K562 (cell line): Measurements from ENCODE around the gene SYNPO2. TPM values are rescaled to one million over a fixed set of nuclear protein-coding genes. Genes with fewer than 3 reads are reported as not detected.

ENCODE experiments used
- ATAC-seq: fragments of 200-7000 bp; cut with Tn5 transposase; 3 replicates; pipeline ENCODE4 v1.9.1; 2020; ENCODE audit warnings: moderate library complexity
- BruUV-seq: library from RNA; stranded (reverse); fragments of 400-500 nt; replicated peaks from 2 replicates; lab custom pipeline; 2021; lab: Mats Ljungman, UMichigan
- CTCF ChIA-PET: fragments of 300-600 bp; formaldehyde crosslinking; extraction: SDS; loops from one replicate; lab custom pipeline; 2021; ENCODE audit warnings: low intra/inter-chr PET ratio; lab: Yijun Ruan, JAX
- POLR2A ChIA-PET: fragments of 300-600, 350-650 bp; sonication (Branson Sonifier 250); formaldehyde crosslinking; extraction: SDS; loops from one replicate; lab custom pipeline; 2021; ENCODE audit warnings: antibody characterized with exemption, inconsistent platforms; lab: Yijun Ruan, JAX
- DNase-seq, 4 experiments: peaks; one replicate each; pipeline versions ENCODE4 v3.0.0 to v3.0.0-alpha.2; 2011 to 2018; ENCODE audit warnings: low spot score in 3 of 4, mixed read lengths in 3 of 4; ENCODE audit errors: extremely low read depth in 1 of 4
- FAIRE-seq: peaks from 2 replicates; lab custom pipeline; 2011; peaks lifted over from hg19 to GRCh38; lab: Jason Lieb, UNC
- H2AFZ ChIP-seq: 2 replicates; pipeline ENCODE4 v1.6.0; 2011; ENCODE audit warnings: low read depth, low read length, control low read depth, inconsistent platforms
- H3K27ac ChIP-seq: fragments of 200-600 bp; 3 replicates; pipeline ENCODE4 v1.8.0; 2011; ENCODE audit warnings: low read depth, mild to moderate bottlenecking, control low read depth, inconsistent platforms, low read length, moderate library complexity, mixed read lengths; ENCODE audit errors: extremely low read depth
- H3K27me3 ChIP-seq, 2 experiments: fragments of 300-600 bp in 1 of 2; 2 replicates in 1 of 2; 3 replicates in 1 of 2; pipeline versions ENCODE4 v1.6.0 to v1.8.0; 2011; ENCODE audit warnings: inconsistent platforms in 2 of 2, low read length in 2 of 2, mild to moderate bottlenecking in 1 of 2, mixed read lengths in 1 of 2, moderate library complexity in 1 of 2; ENCODE audit not compliant: control insufficient read depth in 2 of 2, insufficient read depth in 2 of 2
- H3K36me3 ChIP-seq: fragments of 300-600 bp; 3 replicates; pipeline ENCODE4 v1.8.0; 2011; ENCODE audit warnings: mild to moderate bottlenecking, low read length, inconsistent platforms; ENCODE audit not compliant: control insufficient read depth, insufficient read depth
- H3K4me1 ChIP-seq, 2 experiments: fragments of 200-600 bp in 1 of 2; replicated peaks in 1 of 2; 2 replicates in 1 of 2; 3 replicates in 1 of 2; pipeline versions ENCODE4 v1.5.1 to v1.8.0; 2011; ENCODE audit warnings: inconsistent platforms in 2 of 2, low read length in 2 of 2, mild to moderate bottlenecking in 1 of 2, mixed read lengths in 1 of 2, moderate library complexity in 1 of 2; ENCODE audit not compliant: control insufficient read depth in 2 of 2, insufficient read depth in 2 of 2
- H3K4me2 ChIP-seq: 2 replicates; pipeline ENCODE4 v1.6.1; 2011; ENCODE audit warnings: low read length, control low read depth, inconsistent platforms, mixed read lengths; ENCODE audit not compliant: insufficient read depth
- H3K4me3 ChIP-seq: fragments of 200-600 bp; sonication (generic), shearing (Covaris generic); 2 replicates; pipeline ENCODE4 v1.5.1; 2016; ENCODE audit warnings: control low read depth, inconsistent platforms
- H3K79me2 ChIP-seq: fragments of 200-600 bp; 3 replicates; pipeline ENCODE4 v1.8.0; 2011; ENCODE audit warnings: low read length, inconsistent platforms; ENCODE audit not compliant: control insufficient read depth, insufficient read depth
- H3K9ac ChIP-seq, 2 experiments: 2 replicates each; pipeline versions ENCODE4 v1.6.0 to v1.6.1; 2011; ENCODE audit warnings: low read depth in 2 of 2, low read length in 2 of 2, control low read depth in 1 of 2, inconsistent platforms in 1 of 2, mild to moderate bottlenecking in 1 of 2, mixed read lengths in 1 of 2; ENCODE audit not compliant: insufficient read depth in 1 of 2
- H3K9me1 ChIP-seq: one replicate; pipeline ENCODE4 v1.6.0; 2011; ENCODE audit warnings: inconsistent platforms, mild to moderate bottlenecking, low read length, moderate library complexity; ENCODE audit not compliant: control insufficient read depth, insufficient read depth
- H3K9me3 ChIP-seq: replicated peaks from 2 replicates; pipeline ENCODE4 v1.5.1; 2011; ENCODE audit warnings: low read depth, low read length, inconsistent platforms; ENCODE audit not compliant: control insufficient read depth, insufficient read depth
- H4K20me1 ChIP-seq: replicated peaks from 2 replicates; pipeline ENCODE4 v1.6.1; 2011; ENCODE audit warnings: low read length, inconsistent platforms, mixed read lengths; ENCODE audit not compliant: control insufficient read depth, insufficient read depth
- ELF4 ChIP-seq: fragments of 450-650 bp; formaldehyde crosslinking; IDR thresholded peaks from 2 replicates; pipeline ENCODE4 v1.4.0; 2022; ENCODE audit warnings: missing genetic modification characterization
- EZH2 ChIP-seq: IDR thresholded peaks from 2 replicates; pipeline ENCODE4 v1.6.1; 2012; ENCODE audit warnings: low read depth, mild to moderate bottlenecking, inconsistent platforms, low read length, borderline replicate concordance
- FOXM1 ChIP-seq, 2 experiments: fragments of 450-650 bp in 1 of 2; sonication (generic) in 1 of 2; formaldehyde crosslinking in 1 of 2; IDR thresholded peaks; 2 replicates each; pipeline versions ENCODE4 v1.6.1 to v1.9.0; 2017 to 2022; ENCODE audit warnings: low read depth in 2 of 2, mild to moderate bottlenecking in 2 of 2, missing genetic modification reagents in 1 of 2, moderate library complexity in 1 of 2
- HDAC8 ChIP-seq: fragments of 450-650 bp; IDR thresholded peaks from 2 replicates; pipeline ENCODE4 v1.6.1; 2016; ENCODE audit warnings: mild to moderate bottlenecking, missing genetic modification characterization, moderate library complexity, missing compliant biosample characterization
- HMGN3 ChIP-seq: IDR thresholded peaks from 2 replicates; pipeline ENCODE4 v1.6.1; 2011; ENCODE audit warnings: borderline replicate concordance, low read depth, mild to moderate bottlenecking, mixed read lengths, low read length; ENCODE audit not compliant: insufficient read length; ENCODE audit errors: extremely low read depth
- SETDB1 ChIP-seq: IDR thresholded peaks from one replicate; pipeline ENCODE4 v1.6.1; 2012; ENCODE audit warnings: low read length, control low read depth, inconsistent platforms
- SMAD2 ChIP-seq: fragments of 150-350 bp; IDR thresholded peaks from 2 replicates; pipeline ENCODE4 v1.6.1; 2014; ENCODE audit warnings: low read depth, mild to moderate bottlenecking, low read length
- TCF7 ChIP-seq: sonication (generic); IDR thresholded peaks from 2 replicates; pipeline ENCODE4 v1.6.1; 2016; ENCODE audit warnings: antibody characterized with exemption, borderline replicate concordance
- WGBS: fragments of 100-300 bp; shearing (Covaris generic); methylation state at CpG from one replicate; pipeline ENCODE4 v1.1.6; 2016; ENCODE audit warnings: low coverage, mixed read lengths; ENCODE audit not compliant: insufficient coverage; ENCODE audit errors: missing lambda C conversion rate; 5-methylcytosine and 5-hydroxymethylcytosine counted together
- in situ Hi-C: fragments of 300-500 bp; cut with MboI; formaldehyde crosslinking; loops from 4 replicates; pipeline ENCODE4 v1.15.0; 2018; ENCODE audit warnings: inconsistent platforms, mixed read lengths
- intact Hi-C: fragments of 100-400 bp; cut with micrococcal nuclease; formaldehyde crosslinking; loops from 2 replicates; pipeline ENCODE4 v1.14.2; 2022
- polyA plus RNA-seq, 8 experiments: library from polyadenylated mRNA; depleted of rRNA in 4 of 8; stranded (reverse) in 5 of 8; unstranded in 3 of 8; fragments of >200 nt; fragmentation: Nextera tagmentation in 2 of 8; fragmentation: Illumina TruSeq in 1 of 8; extraction: Ambion mirVana in 2 of 8; extraction: Trizol in 1 of 8; gene quantifications; 2 replicates each; pipeline versions ENCODE4 v1.2.1 to v1.2.3, GENCODE V29; 2011 to 2014; ENCODE audit warnings: inconsistent platforms in 1 of 8, missing spikeins in 1 of 8
- total RNA-seq, 7 experiments: library from RNA; depleted of rRNA in 6 of 7; stranded (reverse); fragments of >200 nt in 6 of 7; fragmentation: Illumina TruSeq in 2 of 7; extraction: Trizol in 2 of 7; gene quantifications; 2 replicates each; pipeline versions ENCODE4 v1.2.1 to v1.2.3, GENCODE V29; 2011 to 2021; ENCODE audit warnings: low replicate concordance in 1 of 7
- TF ChIP-seq, protein P1 (sequence below), 2 experiments: fragments of 450-650 bp in 1 of 2; sonication (generic) in 1 of 2; formaldehyde crosslinking; conservative IDR thresholded peaks; 2 replicates each; pipeline versions ENCODE4 v1.4.0 to v1.8.1; 2020 to 2022; ENCODE audit warnings: mild to moderate bottlenecking in 1 of 2, missing genetic modification reagents in 1 of 2
- TF ChIP-seq, protein P2 (sequence below): fragments of 250-450 bp; sonication (Bioruptor Pico); IDR thresholded peaks from 2 replicates; pipeline ENCODE4 v1.8.0; 2021; ENCODE audit warnings: mild to moderate bottlenecking, moderate library complexity
- TF ChIP-seq, protein P3 (sequence below): fragments of 250-450 bp; sonication (Bioruptor Pico); IDR thresholded peaks from 2 replicates; pipeline ENCODE4 v1.4.0; 2020

The SYNPO2 gene
- total and polyA plus RNA-seq, 9 of the 15 experiments (the other 6 are each of a cell fraction or from before 2014, with no cell fraction given) = 0.03 to 0.18 TPM; not detected in 7

DNA sequence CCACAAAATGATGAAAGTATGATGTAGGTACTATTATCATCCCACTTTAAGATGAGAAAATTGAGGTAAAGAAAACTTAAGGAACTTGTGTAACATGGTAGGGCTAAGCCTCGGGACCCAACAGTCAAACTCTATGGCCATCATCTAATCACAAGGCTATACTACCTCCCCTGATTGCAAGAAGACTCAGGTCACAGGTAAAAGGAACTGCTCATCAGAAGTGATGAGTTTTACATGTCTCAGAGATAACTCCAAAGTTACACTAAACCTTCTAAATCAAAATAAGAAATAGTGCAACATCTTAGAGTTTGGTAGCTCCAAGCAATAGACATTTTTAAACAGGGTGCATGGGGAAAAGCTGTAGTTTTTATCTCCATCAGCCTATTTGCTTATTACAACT lies 150.5 kb downstream of the SYNPO2 start:
- ATAC-seq (no peak), FAIRE-seq (no peak), DNase-seq (no peak)
- no peak overlapping the region for H3K27ac ChIP-seq
- ChIA-PET POLR2A (no interaction called here), CTCF (no interaction called here)
- 0% methylated on average over 1 of the region's 1 CpG for WGBS
- in situ Hi-C loops (no loop called here), intact Hi-C loops (no loop called here)
- peaks cover 2 to 5% of the 10 kb centered on the region in 2 experiments; a peak in 2 of 5 replicates for H3K27me3 ChIP-seq
- H3K4me2 ChIP-seq = no peak overlapping the region
- no peaks in the 10 kb centered on the region for H3K9me1 ChIP-seq
- no TSS peak for BruUV-seq
- H3K4me1 ChIP-seq = no peaks in the 10 kb centered on the region
- H3K9ac ChIP-seq = no peak overlapping the region
- no peaks in the 10 kb centered on the region for H4K20me1 ChIP-seq
- TF ChIP-seq, protein P1, sequence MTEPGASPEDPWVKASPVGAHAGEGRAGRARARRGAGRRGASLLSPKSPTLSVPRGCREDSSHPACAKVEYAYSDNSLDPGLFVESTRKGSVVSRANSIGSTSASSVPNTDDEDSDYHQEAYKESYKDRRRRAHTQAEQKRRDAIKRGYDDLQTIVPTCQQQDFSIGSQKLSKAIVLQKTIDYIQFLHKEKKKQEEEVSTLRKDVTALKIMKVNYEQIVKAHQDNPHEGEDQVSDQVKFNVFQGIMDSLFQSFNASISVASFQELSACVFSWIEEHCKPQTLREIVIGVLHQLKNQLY (CRISPR knock-in tag; conservative IDR thresholded peaks at IDR 0.05) = no peak
- TF ChIP-seq ELF4 = no peak
- no peak for TF ChIP-seq TCF7
- TF ChIP-seq SMAD2 = no peak
- TF ChIP-seq, protein P2, sequence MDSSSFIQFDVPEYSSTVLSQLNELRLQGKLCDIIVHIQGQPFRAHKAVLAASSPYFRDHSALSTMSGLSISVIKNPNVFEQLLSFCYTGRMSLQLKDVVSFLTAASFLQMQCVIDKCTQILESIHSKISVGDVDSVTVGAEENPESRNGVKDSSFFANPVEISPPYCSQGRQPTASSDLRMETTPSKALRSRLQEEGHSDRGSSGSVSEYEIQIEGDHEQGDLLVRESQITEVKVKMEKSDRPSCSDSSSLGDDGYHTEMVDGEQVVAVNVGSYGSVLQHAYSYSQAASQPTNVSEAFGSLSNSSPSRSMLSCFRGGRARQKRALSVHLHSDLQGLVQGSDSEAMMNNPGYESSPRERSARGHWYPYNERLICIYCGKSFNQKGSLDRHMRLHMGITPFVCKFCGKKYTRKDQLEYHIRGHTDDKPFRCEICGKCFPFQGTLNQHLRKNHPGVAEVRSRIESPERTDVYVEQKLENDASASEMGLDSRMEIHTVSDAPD (CRISPR knock-in tag) = no peak
- TF ChIP-seq HMGN3 = no peak
- TF ChIP-seq EZH2 = no peak
- no peak for TF ChIP-seq HDAC8
- no peak for TF ChIP-seq SETDB1
- TF ChIP-seq, protein P3, sequence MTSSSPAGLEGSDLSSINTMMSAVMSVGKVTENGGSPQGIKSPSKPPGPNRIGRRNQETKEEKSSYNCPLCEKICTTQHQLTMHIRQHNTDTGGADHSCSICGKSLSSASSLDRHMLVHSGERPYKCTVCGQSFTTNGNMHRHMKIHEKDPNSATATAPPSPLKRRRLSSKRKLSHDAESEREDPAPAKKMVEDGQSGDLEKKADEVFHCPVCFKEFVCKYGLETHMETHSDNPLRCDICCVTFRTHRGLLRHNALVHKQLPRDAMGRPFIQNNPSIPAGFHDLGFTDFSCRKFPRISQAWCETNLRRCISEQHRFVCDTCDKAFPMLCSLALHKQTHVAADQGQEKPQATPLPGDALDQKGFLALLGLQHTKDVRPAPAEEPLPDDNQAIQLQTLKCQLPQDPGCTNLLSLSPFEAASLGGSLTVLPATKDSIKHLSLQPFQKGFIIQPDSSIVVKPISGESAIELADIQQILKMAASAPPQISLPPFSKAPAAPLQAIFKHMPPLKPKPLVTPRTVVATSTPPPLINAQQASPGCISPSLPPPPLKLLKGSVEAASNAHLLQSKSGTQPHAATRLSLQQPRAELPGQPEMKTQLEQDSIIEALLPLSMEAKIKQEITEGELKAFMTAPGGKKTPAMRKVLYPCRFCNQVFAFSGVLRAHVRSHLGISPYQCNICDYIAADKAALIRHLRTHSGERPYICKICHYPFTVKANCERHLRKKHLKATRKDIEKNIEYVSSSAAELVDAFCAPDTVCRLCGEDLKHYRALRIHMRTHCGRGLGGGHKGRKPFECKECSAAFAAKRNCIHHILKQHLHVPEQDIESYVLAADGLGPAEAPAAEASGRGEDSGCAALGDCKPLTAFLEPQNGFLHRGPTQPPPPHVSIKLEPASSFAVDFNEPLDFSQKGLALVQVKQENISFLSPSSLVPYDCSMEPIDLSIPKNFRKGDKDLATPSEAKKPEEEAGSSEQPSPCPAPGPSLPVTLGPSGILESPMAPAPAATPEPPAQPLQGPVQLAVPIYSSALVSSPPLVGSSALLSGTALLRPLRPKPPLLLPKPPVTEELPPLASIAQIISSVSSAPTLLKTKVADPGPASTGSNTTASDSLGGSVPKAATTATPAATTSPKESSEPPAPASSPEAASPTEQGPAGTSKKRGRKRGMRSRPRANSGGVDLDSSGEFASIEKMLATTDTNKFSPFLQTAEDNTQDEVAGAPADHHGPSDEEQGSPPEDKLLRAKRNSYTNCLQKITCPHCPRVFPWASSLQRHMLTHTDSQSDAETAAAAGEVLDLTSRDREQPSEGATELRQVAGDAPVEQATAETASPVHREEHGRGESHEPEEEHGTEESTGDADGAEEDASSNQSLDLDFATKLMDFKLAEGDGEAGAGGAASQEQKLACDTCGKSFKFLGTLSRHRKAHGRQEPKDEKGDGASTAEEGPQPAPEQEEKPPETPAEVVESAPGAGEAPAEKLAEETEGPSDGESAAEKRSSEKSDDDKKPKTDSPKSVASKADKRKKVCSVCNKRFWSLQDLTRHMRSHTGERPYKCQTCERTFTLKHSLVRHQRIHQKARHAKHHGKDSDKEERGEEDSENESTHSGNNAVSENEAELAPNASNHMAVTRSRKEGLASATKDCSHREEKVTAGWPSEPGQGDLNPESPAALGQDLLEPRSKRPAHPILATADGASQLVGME = no peak
- TF ChIP-seq FOXM1 (IDR thresholded peaks at IDR 0.05; ENCODE audit: low read depth) = no peak
- no peak for TF ChIP-seq FOXM1 (CRISPR knock-in tag; IDR thresholded peaks at IDR 0.05; ENCODE audit: low read depth)
- no peak overlapping the region for H2AFZ ChIP-seq
- H3K79me2 ChIP-seq = no peaks in the 10 kb centered on the region
- H3K36me3 ChIP-seq = no peaks in the 10 kb centered on the region
- H3K4me3 ChIP-seq = no peak overlapping the region
- H3K9me3 ChIP-seq = no peaks in the 10 kb centered on the region
